HG03521 (cell line): ENCODE results near the gene KIAA0586.
A peak's percentile ranks its signal among the peaks of the same experiment; 100 is the strongest.
"Not testable (repeated sequence)": the region's sequence is repeated elsewhere in the genome, so short reads cannot be mapped to it uniquely, and the experiment has no call there.

ENCODE experiments used
- ATAC-seq: cut with Tn5 transposase; IDR thresholded peaks from one replicate; pipeline ENCODE4 v1.9.1; 2021; ENCODE audit warnings: mild to moderate bottlenecking, moderate library complexity; ENCODE audit not compliant: unreplicated experiment

Gene KIAA0586

DNA sequence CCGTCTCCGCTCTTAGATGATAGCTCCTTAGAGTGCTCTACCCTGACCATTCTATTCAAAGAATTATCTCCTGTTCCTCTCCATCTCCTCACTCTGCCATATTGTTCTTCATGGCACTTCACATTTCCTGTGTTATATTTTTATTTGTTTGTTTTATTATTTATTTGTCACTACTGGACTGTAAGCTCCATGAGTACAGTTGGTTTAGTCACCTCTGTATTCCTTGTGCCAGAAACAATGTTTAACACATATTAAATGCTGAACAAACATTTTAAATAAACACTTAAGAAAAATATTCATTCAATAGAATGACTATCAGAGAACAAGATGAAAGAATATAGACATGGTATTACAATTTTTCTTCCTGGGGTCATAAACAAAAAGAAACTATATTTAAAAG lies 35.6 kb downstream of the KIAA0586 start:
- ATAC-seq, result no peak

- ATAC-seq, result no peak
Observed at GRCh38 chr14:58464652-58465051, 37.1 kb downstream of the KIAA0586 start.

DNA sequence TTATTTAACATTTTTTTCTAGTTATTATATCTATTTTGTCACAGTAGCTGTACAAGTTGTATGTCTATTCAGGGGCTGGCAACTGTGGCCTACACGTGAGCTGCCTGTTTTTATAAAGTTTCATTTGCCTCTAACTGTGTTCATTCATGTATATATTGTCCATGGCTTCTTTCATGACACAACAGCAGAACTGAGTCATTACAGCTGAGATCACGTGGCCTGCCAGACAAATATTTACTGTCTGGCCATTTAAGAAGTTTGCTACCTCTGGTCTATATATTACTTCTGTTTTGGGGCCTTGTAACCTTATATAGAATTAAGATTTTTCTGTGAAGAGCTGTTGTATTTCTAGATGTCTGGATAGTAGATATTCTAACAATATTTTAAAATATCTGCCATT lies 37.9 kb downstream of the KIAA0586 start:
- ATAC-seq, result no peak

GRCh38 chr14:58466459-58466858 lies 38.9 kb downstream of the KIAA0586 start:
- no peak for ATAC-seq

GRCh38 chr14:58467575-58467974 lies 40.1 kb downstream of the KIAA0586 start:
- ATAC-seq, result no peak

GRCh38 chr14:58469309-58469708 lies 41.8 kb downstream of the KIAA0586 start:
- ATAC-seq, result no peak

DNA sequence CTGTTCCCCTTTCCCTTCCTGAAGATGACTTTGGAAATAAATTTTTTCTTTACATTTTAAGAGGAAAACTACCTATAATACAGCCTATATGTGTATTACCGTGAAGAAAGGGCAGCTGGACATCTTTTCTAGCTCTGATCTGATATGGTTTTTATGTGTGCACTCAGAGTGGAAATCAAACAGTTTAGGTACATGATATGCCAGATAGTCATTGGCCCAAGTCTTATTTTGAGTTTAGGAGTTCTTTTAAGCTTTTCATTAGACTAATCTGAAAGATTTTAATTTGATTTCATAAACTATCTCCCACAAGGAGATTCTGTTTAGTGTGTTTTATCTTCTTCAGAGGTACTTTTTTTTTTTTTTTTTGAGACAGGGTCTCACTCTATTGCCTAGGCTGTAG lies 48.8 kb downstream of the KIAA0586 start:
- no peak for ATAC-seq

DNA sequence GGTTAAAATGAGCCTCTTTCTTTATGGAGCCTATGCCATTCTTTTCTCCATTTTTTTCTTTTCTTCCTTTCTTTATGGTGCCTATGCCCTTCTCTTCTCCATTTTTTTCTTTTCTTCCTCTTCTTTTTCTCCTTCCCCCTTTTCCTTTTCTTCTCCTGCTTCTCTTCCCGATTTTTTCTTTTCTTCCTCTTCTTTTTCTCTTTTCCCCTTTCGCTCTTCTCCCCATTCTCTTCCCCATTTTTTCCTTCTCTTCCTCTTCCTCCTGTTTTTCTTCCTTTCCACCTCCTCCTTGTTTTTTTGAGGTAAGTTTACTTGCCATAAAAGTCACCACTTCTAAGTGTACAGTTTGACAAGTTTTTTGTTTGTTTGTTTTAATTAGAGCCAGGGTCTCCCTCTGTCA lies 50.1 kb downstream of the KIAA0586 start:
- ATAC-seq, result no peak

DNA sequence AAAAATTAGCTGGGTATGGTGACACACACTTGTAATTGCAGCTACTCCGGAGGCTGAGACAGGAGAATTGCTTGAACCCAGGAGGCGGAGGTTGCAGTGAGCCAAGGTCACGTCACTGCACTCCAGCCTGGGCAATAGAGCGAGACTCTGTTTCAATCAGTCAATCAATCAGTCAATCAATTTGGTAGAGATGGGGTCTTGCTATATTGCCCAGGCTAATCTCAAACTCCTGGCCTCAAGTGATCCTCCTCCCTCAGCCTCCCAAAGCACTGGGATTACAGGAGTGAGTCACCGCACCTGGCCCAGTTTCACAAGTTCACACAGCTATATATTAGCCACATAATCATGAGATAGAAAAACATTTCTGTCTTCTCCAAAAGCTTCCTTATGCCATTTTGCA lies 50.8 kb downstream of the KIAA0586 start:
- not testable (repeated sequence) for ATAC-seq

- peak; percentile 51 for ATAC-seq
Observed at GRCh38 chr14:58479975-58480374, 52.5 kb downstream of the KIAA0586 start.

DNA sequence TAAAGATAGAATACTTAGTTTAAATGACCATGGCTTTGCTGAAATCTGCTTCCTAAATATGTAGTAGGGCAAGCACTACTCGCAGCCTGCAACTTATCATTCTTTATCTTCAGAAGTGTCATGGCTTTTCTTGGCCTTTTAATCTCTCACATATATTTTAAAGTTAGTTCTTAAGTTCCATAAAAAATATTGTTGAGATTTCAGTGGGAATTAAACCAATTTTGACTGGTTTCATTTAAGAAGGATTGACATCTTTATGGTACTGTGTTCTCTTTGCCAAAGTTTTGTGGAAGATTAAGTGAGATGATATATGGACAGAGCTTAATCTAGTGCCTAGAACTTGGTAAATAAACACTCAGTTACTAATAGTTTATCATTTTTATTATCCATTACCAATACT lies 56.7 kb downstream of the KIAA0586 start:
- ATAC-seq, result no peak

GRCh38 chr14:58488550-58488949 lies 61.0 kb downstream of the KIAA0586 start:
- ATAC-seq, result no peak

GRCh38 chr14:58491593-58491992 lies 64.1 kb downstream of the KIAA0586 start:
- no peak for ATAC-seq

DNA sequence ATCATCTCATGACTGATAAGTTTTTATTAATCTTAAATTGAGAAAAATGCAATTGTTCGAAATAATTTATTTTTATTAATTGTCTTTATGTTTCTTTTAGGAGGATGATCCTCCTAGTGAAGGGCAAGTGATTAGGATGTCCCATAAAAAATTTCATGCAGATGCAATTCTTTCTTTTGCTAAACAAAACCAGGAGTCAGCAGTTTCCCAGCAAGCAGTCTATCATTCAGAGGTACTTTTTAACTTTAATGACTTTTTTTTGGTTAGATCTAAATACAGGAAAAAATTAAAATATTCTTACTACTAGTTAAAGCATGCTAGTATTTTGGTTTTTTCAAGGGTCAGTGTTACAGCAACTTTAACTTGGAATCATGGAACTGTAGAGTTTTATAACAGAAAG lies 64.5 kb downstream of the KIAA0586 start:
- ATAC-seq, result no peak

DNA sequence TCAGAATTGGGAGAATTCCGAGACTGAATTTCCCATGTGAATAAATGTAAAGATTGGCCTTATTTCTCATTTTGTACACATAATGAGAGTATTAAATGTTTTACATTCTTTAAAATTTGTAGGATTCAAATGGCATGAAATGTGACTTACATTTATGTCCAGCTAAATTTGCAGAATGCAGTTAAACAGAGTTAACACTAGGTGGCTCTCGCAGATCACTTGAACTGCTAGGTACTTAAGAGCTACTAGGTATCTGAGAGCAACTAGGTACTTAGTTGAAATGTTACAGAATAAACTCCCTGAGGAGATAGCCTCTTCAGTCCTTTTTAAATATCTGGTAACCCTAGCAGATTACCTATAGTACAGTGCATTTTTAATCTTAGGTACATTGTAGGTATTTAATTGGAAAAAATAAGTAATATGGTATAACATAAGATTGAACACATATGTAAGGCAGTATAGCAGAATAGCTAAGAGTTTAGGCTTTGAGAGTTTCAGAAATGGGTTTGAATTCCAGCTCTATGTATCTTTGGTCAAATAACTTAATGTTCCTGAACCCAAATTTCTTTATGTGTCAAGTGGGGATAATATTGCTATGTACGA lies 73.8 kb downstream of the KIAA0586 start:
- ATAC-seq, result peak; percentile 66

DNA sequence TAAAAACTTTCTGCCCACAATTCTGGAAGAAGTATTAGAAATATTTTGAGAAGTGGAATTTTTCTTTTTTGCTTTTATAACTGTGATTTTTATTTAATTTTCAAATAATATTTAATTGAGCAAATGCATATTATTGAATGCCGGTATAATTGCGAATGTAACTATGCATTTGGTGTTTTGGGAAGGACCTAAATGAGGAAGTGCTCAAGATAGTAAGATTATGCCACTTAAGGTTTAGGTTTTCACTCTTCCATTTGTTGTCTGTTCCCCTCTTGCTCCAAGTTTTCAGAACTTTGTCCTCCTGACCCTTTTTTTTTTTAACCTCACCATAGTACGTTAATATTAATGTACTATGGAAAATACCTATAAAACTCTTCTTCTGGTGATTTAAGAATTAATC lies 85.8 kb downstream of the KIAA0586 start:
- ATAC-seq, result no peak

- no peak for ATAC-seq
Observed at GRCh38 chr14:58517592-58517991, 90.1 kb downstream of the KIAA0586 start.

GRCh38 chr14:58525691-58526090 lies 98.2 kb downstream of the KIAA0586 start:
- ATAC-seq, result not testable (repeated sequence)

DNA sequence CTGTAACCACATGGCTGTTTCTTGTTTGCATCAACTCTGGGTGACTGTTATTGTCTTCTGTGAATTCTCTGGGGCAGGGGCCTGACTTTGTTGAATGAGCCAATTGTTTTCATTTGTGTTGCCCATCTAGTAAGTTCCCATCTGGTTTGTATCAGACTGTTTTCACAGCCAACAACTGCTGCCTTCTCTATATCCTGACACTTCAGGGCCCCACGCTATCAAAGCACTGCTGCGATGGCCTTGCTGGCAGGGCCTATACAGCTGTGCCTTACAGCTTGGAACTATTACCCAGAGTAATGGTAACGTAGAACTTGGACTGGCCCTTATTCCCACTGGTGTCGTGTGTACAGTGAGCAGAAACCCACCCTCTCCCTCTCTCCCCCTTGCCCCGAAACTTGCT lies 105.9 kb downstream of the KIAA0586 start:
- ATAC-seq, result no peak

- no peak for ATAC-seq
Observed at GRCh38 chr14:58535044-58535443, 107.5 kb downstream of the KIAA0586 start.

- no peak for ATAC-seq
Observed at GRCh38 chr14:58537004-58537403, 109.5 kb downstream of the KIAA0586 start.

- ATAC-seq, result no peak
Observed at GRCh38 chr14:58540749-58541632, 113.5 kb downstream of the KIAA0586 start.
